ENCODE results near the gene KCNA5.

- TF ChIP-seq CTCF (IDR thresholded peaks at IDR 0.05) (no peak), POLR2A (IDR thresholded peaks at IDR 0.05) (no peak)
These were observed 7.7 kb downstream of the KCNA5 start for GRCh38 chr12:5051334-5051733.
